HuH-7.5 (cell line): Measurements from ENCODE around the gene OR10G7.
A peak's percentile ranks its signal among the peaks of the same experiment; 100 is the strongest.

Source experiments
- DNase-seq: peaks from one replicate; pipeline ENCODE4 v3.0.0; 2011; ENCODE audit warnings: low spot score

OR10G7 gene, protein sequence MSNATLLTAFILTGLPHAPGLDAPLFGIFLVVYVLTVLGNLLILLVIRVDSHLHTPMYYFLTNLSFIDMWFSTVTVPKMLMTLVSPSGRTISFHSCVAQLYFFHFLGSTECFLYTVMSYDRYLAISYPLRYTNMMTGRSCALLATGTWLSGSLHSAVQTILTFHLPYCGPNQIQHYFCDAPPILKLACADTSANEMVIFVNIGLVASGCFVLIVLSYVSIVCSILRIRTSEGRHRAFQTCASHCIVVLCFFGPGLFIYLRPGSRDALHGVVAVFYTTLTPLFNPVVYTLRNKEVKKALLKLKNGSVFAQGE

DNA sequence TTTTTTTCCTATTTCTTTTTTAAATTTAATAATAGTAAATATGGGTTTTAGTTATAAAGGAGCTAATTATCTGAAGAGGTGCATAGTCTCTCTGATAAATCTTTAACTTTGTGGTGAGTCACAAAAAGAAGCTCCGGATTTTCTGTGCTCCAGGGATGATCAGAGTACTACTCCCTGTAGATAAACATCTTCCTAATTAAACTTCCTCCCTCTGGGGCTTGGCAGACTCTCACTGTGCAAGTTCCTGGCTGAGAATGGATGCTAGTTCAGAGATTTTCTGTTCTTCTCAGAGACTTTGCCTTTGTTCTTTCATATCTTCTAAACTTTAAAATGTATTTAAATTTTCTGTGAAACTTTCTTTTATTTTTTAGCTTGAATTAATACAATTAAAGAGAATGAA is at the start of gene OR10G7:
Gene OR10G7 (minus strand): TSS at position 72 of the 400 bp plus-strand sequence. CDS start 2,324 bp downstream, outside the sequence.
- no peak for DNase-seq

DNA sequence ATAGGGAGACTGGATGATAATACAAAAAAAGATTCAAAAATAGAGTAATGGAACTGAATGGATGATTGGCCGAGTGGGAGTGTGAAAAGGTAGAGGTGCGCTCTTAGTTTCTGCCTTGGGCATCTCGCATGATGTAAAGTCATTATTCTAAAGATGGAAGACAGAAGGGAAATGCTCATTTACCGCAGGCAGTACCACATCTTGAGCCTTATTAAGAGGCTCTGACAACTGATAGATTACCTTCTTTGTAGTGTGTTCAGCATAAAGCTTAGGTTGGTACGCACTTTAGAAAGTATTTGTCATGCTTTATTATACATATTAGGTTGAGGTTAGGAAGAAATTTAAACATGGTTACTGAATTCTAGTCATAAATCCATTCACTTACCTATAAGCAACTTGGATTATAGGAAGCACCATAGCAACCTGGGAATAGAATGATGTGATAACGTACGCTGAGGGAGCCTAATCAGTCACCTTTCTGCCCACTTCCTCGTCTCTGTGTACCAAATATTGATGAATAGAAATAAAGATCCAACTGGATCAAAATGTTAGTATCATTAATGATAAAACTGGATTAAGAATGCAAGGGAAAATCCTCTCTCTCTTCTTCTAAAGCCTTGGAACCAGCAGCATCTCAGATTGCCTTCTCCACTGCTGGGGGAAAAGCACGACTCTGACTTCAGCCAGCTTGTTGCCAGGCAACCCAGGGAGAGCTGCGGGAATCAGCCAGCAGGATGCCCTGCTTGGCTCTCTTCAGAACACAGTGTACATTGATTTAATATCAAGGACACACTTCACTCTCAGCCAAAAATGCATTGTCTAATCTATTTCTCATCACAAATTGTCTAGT is 45.1 kb upstream of the OR10G7 start:
- DNase-seq: no peak

DNA sequence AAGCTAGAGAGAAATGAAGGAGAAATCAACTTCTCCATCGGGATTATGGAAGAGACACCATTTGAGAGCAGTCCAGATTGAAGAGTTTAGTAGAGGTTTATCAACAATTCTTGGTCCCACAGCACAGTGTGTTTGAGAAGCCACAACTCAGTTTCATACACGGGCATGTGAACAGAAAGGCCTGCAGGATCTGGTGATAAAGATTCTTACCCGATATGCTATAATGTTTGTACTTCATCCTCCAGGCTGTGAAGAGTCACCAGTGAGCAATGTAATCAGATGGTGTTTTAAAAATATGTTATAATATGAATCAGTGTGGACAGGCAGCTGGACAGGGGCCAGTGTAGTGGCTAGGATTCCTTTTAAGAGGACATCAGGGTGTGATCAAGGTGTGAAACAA is 44.5 kb upstream of the OR10G7 start:
- DNase-seq: no peak

DNA sequence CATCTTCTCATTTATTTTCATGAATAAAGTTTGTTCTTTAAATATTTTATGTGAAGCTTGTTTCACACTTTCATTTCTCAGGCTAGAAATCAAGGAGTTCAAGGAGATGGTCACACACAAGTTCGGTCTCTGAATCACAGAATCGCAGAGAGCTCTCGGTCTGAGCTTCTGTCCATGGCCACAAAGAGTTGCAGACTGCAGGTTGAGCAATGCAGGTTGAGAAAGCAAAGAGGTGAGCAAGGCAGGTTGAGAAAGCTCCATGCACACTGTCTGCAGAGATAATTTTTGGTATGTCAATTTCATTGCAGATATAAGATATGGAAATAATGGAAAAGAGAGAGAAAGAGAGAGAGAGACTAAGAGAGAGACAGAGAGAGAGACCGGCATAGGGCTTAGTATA is 41.2 kb upstream of the OR10G7 start:
- no peak for DNase-seq

DNA sequence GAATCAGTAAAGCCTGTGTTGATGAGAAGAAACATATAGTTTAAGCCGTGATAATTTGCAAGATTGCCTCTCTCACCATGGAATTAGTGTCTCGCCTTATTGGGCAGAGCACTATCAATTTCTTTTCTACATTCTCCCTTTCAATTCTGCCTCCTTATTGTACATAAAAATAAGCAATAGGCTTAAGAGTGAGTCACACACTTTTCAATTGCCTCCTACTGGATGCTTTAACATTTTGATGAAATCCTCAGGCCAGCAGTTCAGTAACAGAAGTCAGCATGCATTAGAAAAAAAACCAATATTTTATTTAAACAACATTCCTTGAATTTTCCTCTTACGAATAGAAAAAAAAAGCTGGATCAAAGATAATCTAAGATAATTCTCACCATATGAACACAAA is 40.4 kb upstream of the OR10G7 start:
- DNase-seq: no peak

DNA sequence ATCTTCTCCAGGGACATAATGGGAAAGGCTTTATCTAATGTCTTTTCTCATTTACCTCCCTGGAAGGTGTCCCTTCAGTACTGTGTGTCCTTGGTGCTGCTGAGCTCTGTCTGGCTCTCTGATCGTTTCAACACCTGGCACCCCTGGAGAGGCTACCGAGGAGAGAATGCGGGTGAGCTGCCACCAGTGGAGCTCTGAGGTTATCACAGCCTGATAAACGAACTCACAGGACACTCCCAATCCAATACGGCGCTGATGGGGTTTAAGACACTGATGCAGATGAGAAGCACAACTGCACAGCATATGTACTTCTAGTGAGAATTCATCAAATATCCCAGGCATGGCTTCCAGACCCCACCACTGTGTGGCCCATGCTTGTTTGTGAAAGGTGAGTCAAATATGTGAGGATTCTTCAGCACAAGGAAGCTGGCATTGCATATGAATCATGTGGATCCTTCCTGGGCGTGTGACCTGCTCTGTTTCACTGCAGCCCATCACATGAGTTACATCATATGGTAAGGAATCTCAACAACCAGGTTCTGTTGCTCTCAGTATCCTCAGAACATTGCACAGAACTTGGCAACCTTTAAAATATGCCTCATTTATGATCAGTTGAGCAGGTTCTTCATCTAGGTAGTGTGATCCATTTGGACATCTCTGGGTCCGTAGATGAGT is 39.3 kb upstream of the OR10G7 start:
- no peak for DNase-seq

DNA sequence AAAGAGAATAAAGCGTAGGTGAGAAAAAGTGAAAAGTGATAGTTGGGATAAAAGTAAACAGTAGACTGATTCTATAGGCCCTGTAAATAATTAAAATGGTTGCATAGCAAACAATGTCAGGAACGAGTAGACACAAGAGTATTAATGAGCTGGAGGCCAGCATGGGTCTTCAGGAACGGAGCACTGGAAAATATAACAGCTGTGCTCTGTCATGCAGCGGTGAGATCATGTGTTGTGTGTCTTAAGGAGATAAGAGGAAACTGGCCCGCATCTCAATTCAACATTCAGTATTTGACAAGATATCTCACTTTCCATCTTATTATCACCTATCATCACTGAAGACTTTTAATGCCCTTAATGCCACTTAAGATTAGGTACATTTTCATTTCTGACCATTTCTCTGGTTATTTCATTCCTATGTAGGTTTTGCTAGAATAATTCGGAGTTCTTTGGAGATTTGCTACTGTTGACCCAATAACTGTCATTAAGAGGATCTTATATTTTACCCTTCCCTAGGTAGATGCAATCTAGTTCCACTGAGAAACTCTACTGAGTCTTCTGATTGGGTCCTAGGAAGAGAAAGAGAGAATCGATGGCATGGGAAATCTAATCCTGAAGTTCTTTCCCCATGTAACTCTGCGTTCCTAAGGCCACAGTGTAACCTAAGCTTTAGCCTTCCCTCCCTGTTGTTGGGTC is 38.7 kb upstream of the OR10G7 start:
- DNase-seq: no peak

DNA sequence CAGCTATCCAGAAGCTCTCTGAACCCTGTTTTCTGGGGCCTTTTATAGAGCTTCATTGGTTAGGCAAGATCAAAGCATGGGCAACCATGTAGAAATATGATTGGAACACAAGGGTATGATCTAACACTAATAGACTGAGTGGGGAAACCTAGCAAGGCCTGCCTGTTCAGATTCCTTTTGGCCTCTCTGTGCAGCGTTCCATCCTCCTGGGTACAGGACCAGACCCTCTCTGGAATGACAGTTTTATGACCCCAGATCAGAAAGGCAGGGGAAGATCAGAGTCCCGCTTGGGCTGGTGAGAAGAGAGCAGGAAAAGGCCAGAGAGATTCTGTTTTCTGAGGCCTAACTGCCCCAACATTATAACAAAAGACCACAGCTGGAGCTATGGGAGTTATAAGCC is 37.5 kb upstream of the OR10G7 start:
- DNase-seq: no peak

DNA sequence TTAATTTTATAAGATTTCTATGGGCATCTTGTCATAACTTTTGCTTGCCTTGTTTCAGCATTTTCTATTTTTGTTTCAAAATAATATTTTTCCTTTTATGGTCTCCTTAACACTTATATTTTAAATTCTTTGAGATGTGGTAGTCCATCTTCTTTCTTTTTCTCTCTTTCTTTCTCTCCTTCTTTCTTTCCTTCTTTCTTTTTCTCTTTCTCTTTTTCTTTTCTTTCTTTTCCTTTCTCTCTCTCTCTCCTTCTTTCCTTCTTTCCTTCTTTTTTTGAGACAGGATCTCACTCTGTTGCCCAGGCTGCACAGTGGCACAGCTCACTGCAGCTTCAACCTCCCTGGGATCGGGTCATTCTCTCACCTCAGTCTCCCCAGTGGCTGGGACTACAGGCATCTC is 36.1 kb upstream of the OR10G7 start:
- no peak for DNase-seq

- no peak for DNase-seq
Observed at GRCh38 chr11:124075841-124076651, 34.9 kb upstream of the OR10G7 start.

DNA sequence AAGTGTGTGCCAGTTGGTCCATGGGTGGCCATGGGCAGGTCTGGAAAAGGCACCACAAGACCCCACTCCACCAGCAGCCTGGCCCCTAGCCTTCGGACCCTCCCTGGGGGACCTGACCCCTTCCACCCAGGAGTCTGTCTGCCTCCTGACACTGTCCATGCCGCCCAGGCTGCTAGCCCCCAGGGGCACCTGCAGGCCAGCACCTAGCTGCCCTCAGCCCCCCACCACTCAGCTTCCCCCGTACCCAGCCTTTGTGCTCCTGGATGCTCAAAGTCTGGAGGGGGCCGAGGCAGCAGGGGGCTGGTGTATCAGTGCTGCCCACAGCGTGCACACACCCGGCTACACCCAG is 34.3 kb upstream of the OR10G7 start:
- DNase-seq: no peak

GRCh38 chr11:124074554-124074953 is 33.4 kb upstream of the OR10G7 start:
- no peak for DNase-seq

GRCh38 chr11:124072147-124072546 is 31.0 kb upstream of the OR10G7 start:
- no peak for DNase-seq

DNA sequence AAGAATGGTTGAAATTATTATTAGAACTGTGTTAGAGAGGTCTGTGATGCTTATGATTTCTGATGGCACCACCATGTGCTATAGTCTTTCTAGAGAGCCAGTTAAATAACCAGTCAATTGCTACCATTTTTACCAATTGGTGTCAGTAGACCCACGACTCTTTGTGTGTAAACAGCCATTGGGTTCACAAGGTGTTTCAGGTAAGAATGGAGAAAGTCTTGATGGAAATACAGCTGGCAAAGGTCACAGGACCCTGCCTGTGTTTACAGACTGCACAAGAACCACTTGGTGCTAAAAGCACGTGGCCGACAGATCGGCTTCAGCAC is 30.5 kb upstream of the OR10G7 start:
- DNase-seq: no peak

GRCh38 chr11:124070915-124071622 is 29.9 kb upstream of the OR10G7 start:
- DNase-seq: peak; percentile 33

GRCh38 chr11:124069429-124070401 is 28.6 kb upstream of the OR10G7 start:
- DNase-seq: no peak

DNA sequence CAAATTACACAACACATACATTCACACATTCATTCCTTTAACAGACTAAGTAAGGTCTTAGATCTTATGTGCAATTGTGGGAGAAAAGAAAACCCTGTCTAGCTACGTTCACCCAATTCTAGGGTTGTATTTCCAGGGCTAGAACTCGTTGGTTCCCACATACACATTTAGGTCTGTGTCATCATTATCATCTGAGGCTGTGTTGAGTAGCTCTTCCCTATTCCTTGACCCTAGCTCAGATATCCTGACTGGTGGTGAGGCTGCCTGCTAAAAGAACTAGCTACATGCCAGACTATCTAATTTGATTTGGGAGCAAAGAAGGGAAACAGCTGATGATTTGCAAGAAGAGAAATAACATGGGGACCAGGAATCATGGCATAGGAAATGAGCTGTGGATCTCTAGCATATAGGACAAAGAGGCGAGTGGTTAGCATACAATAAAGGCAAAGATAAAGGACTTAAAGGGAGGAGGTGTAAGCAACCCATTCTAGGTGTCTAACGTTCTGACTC is 27.5 kb upstream of the OR10G7 start:
- DNase-seq: no peak

DNA sequence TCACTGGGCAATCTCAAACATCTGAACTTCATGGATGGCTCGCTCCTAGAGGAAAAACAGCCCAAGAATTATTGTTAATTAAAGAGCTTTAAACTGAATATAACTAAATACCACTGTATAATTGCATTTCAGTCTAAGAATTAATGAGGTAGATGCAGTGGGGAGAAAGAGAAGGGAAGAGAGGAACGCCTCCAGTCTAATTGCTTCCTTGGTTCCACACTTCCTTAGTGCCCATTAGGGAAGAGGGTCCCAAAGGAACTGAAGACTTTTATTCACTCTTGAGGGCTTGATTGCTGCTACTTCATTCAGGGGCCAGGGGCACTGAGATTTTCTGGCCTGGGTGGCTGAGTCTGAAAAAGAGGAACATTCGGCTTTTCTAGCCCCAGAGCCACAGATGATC is 11.8 kb upstream of the OR10G7 start:
- no peak for DNase-seq

DNA sequence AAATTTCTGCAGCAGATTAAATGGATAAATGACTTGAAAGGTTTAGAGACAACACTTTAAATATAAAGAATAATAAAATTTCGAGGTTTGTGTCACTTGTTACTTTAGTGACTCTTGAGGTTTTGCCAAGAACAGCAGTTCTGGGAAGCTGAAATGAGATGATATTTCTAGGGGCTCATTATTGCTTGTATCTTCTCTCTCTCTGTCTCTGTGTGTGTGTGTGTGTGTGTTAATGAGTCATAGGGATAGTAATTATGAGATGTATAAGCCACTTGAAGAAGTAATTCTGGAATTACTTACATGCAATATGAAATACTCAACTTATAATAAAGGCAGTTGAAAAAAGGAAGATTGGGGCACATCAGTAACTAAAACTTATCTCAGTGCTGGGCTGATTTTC is 9.6 kb upstream of the OR10G7 start:
- DNase-seq: no peak

DNA sequence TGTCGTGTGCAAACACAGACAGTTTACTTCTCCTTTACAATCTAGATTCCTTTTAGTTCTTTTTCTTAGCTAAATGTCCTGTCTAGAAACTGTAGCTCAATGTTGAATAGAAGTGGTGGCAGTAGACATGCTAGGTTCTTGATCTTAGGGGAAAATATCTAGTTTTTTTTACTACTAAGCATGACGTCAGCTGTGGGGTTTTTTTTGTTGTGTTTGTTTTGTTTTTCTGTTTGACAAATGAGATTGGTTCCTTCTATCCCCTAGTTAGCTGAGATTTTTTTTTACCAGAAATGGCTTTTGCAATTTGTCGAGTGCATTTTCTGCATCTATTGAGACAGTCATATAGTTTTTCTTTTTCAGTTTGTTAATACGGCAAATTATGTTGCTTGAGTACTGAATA is 2.3 kb upstream of the OR10G7 start:
- DNase-seq: no peak
